HepG2 (cell line): Measurements from ENCODE around the gene CYP17A1. TPM values are rescaled to one million over a fixed set of nuclear protein-coding genes. Genes with fewer than 3 reads are reported as not detected.

ENCODE experiments used
- ATAC-seq: fragments of 200-7000 bp; cut with Tn5 transposase; 3 replicates; pipeline ENCODE4 v1.9.1; 2020; ENCODE audit warnings: mild to moderate bottlenecking, moderate library complexity
- BruUV-seq: library from RNA; stranded (reverse); fragments of 400-500 nt; replicated peaks from 2 replicates; lab custom pipeline; 2021; lab: Mats Ljungman, UMichigan
- CTCF ChIA-PET: fragments of 300-600 bp; formaldehyde crosslinking; extraction: SDS; loops from one replicate; lab custom pipeline; 2021; ENCODE audit warnings: low total read pairs, inconsistent platforms, low intra/inter-chr PET ratio; lab: Yijun Ruan, JAX
- POLR2A ChIA-PET: fragments of 350-600 bp; sonication (Branson Sonifier 250); formaldehyde crosslinking; loops from one replicate; lab custom pipeline; 2020; ENCODE audit warnings: antibody characterized with exemption, inconsistent platforms; lab: Yijun Ruan, JAX
- DNase-seq: peaks from one replicate; pipeline ENCODE4 v3.0.0-alpha.2; 2015; ENCODE audit warnings: low spot score
- FAIRE-seq: peaks from 3 replicates; lab custom pipeline; 2011; peaks lifted over from hg19 to GRCh38; lab: Jason Lieb, UNC
- H2AFZ ChIP-seq: one replicate; pipeline ENCODE4 v1.6.1; 2011; ENCODE audit warnings: low read length, inconsistent platforms
- H3K27ac ChIP-seq: fragments of 300-600 bp; 3 replicates; pipeline ENCODE4 v1.8.0; 2011; ENCODE audit warnings: mixed run types, mild to moderate bottlenecking, mixed read lengths, low read length, inconsistent platforms; ENCODE audit not compliant: insufficient read depth; ENCODE audit errors: extremely low read length
- H3K27me3 ChIP-seq, 2 experiments: fragments of 200-600 bp in 1 of 2; 2 replicates in 1 of 2; 3 replicates in 1 of 2; pipeline versions ENCODE4 v1.6.0 to v1.8.0; 2011; ENCODE audit warnings: low read length in 2 of 2, mild to moderate bottlenecking in 2 of 2, moderate library complexity in 2 of 2, inconsistent platforms in 1 of 2; ENCODE audit not compliant: insufficient read depth in 2 of 2, control insufficient read depth in 1 of 2
- H3K36me3 ChIP-seq, 2 experiments: fragments of 200-600 bp in 1 of 2; replicated peaks in 1 of 2; 2 replicates in 1 of 2; 3 replicates in 1 of 2; pipeline versions ENCODE4 v1.5.1 to v1.8.0; 2011; ENCODE audit warnings: low read length in 2 of 2, inconsistent platforms in 1 of 2; ENCODE audit not compliant: insufficient read depth in 2 of 2, control insufficient read depth in 1 of 2
- H3K4me1 ChIP-seq: 2 replicates; pipeline ENCODE4 v1.5.1; 2012; ENCODE audit warnings: low read length, inconsistent platforms; ENCODE audit not compliant: insufficient read depth
- H3K4me2 ChIP-seq: 2 replicates; pipeline ENCODE4 v1.6.0; 2011; ENCODE audit warnings: low read depth, low read length, inconsistent platforms
- H3K4me3 ChIP-seq, 3 experiments: fragments of 200-600 bp in 1 of 3; sonication (generic), shearing (Covaris generic) in 1 of 3; replicated peaks in 1 of 3; 2 replicates each; pipeline ENCODE4 v1.5.1; 2011 to 2016; ENCODE audit warnings: low read length in 3 of 3, inconsistent platforms in 2 of 3, low read depth in 2 of 3, mild to moderate bottlenecking in 2 of 3, control low read depth in 1 of 3, mixed read lengths in 1 of 3; ENCODE audit not compliant: insufficient read depth in 1 of 3
- H3K79me2 ChIP-seq: one replicate; pipeline ENCODE4 v1.6.1; 2011; ENCODE audit warnings: low read length, inconsistent platforms; ENCODE audit not compliant: insufficient read depth
- H3K9ac ChIP-seq: 2 replicates; pipeline ENCODE4 v1.6.0; 2011; ENCODE audit warnings: mild to moderate bottlenecking, low read depth, low read length, inconsistent platforms; ENCODE audit not compliant: insufficient read depth
- H3K9me3 ChIP-seq: 2 replicates; pipeline ENCODE4 v1.5.1; 2012; ENCODE audit warnings: mild to moderate bottlenecking, low read length
- H4K20me1 ChIP-seq: 2 replicates; pipeline ENCODE4 v1.6.0; 2011; ENCODE audit warnings: inconsistent platforms, mild to moderate bottlenecking, low read length, moderate library complexity; ENCODE audit not compliant: insufficient read depth
- ATF2 ChIP-seq: sonication (generic); formaldehyde crosslinking; IDR thresholded peaks from 2 replicates; pipeline ENCODE4 v1.4.0; 2020; ENCODE audit warnings: missing genetic modification reagents
- CBX2 ChIP-seq, 2 experiments: fragments of 200-600 bp in 1 of 2; sonication (generic); formaldehyde crosslinking in 1 of 2; IDR thresholded peaks; 2 replicates each; pipeline versions ENCODE4 v1.7.0 to v1.8.1; 2018 to 2022; ENCODE audit warnings: low read depth in 2 of 2, low read length in 1 of 2, mild to moderate bottlenecking in 1 of 2, missing genetic modification reagents in 1 of 2
- CHD2 ChIP-seq: IDR thresholded peaks from 2 replicates; pipeline ENCODE4 v1.6.1; 2011; ENCODE audit warnings: low read depth, low read length, improper control_type of control experiment
- IKZF1 ChIP-seq: fragments of 450-650 bp; IDR thresholded peaks from 2 replicates; pipeline ENCODE4 v1.7.1; 2016
- JUNB ChIP-seq: sonication (generic); formaldehyde crosslinking; IDR thresholded peaks from 2 replicates; pipeline ENCODE4 v1.8.0; 2022; ENCODE audit warnings: missing genetic modification reagents, mild to moderate bottlenecking, borderline replicate concordance
- MEF2D ChIP-seq: sonication (generic); formaldehyde crosslinking; IDR thresholded peaks from 2 replicates; pipeline ENCODE4 v1.5.1; 2020; ENCODE audit warnings: mild to moderate bottlenecking, missing genetic modification reagents
- NFE2L2 ChIP-seq: fragments of 150-350 bp; IDR thresholded peaks from 2 replicates; pipeline ENCODE4 v1.6.1; 2014; ENCODE audit warnings: low read length
- NR2F1 ChIP-seq, 2 experiments: fragments of 450-650 bp in 1 of 2; formaldehyde crosslinking in 1 of 2; IDR thresholded peaks; 2 replicates each; pipeline versions ENCODE4 v1.5.0 to v1.6.1; 2016 to 2020; ENCODE audit warnings: mild to moderate bottlenecking in 1 of 2, missing compliant biosample characterization in 1 of 2, missing genetic modification reagents in 1 of 2, moderate library complexity in 1 of 2
- PHF20 ChIP-seq: sonication (generic); formaldehyde crosslinking; IDR thresholded peaks from 2 replicates; pipeline ENCODE4 v1.5.0; 2020; ENCODE audit warnings: mild to moderate bottlenecking, missing genetic modification reagents
- POLR2G ChIP-seq: fragments of 200-400 bp; formaldehyde crosslinking; IDR thresholded peaks from 2 replicates; pipeline ENCODE4 v1.6.1; 2018; ENCODE audit warnings: mild to moderate bottlenecking, low read depth, low read length, moderate library complexity
- PTBP1 ChIP-seq: fragments of 200-400 bp; formaldehyde crosslinking; IDR thresholded peaks from 2 replicates; pipeline ENCODE4 v1.6.1; 2018; ENCODE audit warnings: low read length, low read depth; ENCODE audit not compliant: poor library complexity, severe bottlenecking
- RBAK ChIP-seq: sonication (generic); formaldehyde crosslinking; IDR thresholded peaks from 2 replicates; pipeline ENCODE4 v1.5.1; 2020; ENCODE audit warnings: mild to moderate bottlenecking, missing genetic modification reagents
- RBM22 ChIP-seq: fragments of 200-400 bp; formaldehyde crosslinking; optimal IDR thresholded peaks from 2 replicates; pipeline ENCODE3; 2017; ENCODE audit warnings: mild to moderate bottlenecking, low read length, moderate library complexity
- SOX5 ChIP-seq: IDR thresholded peaks from 2 replicates; pipeline ENCODE4 v1.6.1; 2016; ENCODE audit warnings: borderline replicate concordance
- TRIM24 ChIP-seq: sonication (generic); formaldehyde crosslinking; IDR thresholded peaks from 2 replicates; pipeline ENCODE4 v1.8.0; 2022; ENCODE audit warnings: mild to moderate bottlenecking, missing genetic modification reagents
- ZNF432 ChIP-seq: sonication (generic); formaldehyde crosslinking; IDR thresholded peaks from 2 replicates; pipeline ENCODE4 v1.5.0; 2020; ENCODE audit warnings: missing genetic modification reagents, mild to moderate bottlenecking, borderline replicate concordance
- ZNF672 ChIP-seq: sonication (generic); formaldehyde crosslinking; IDR thresholded peaks from 2 replicates; pipeline ENCODE4 v1.8.1; 2022; ENCODE audit warnings: missing genetic modification reagents
- WGBS: methylation state at CpG from one replicate; pipeline ENCODE4 v1.1.6; 2017; ENCODE audit warnings: low lambda C conversion rate; 5-methylcytosine and 5-hydroxymethylcytosine counted together
- in situ Hi-C: cut with HindIII; loops from 2 replicates; pipeline ENCODE4 v1.10.0; 2017; ENCODE audit warnings: low pct_unique_long_range_greater_than_20kb; ENCODE audit not compliant: extremely low pct_ligation_motif_present
- intact Hi-C: fragments of 100-400 bp; cut with micrococcal nuclease; formaldehyde crosslinking; loops from one replicate; pipeline ENCODE4 v1.10.0; 2022; ENCODE audit not compliant: unreplicated experiment
- polyA plus RNA-seq, 8 experiments: library from polyadenylated mRNA; depleted of rRNA in 3 of 8; stranded (reverse) in 7 of 8; unstranded in 1 of 8; fragments of >200 nt; fragmentation: Illumina TruSeq in 4 of 8; extraction: Trizol in 4 of 8; gene quantifications; 2 replicates each; pipeline versions ENCODE4 v1.2.1 to v1.2.3, GENCODE V29; 2011 to 2016; ENCODE audit warnings: low read depth in 4 of 8, missing spikeins in 1 of 8, mixed read lengths in 1 of 8; ENCODE audit not compliant: insufficient read depth in 1 of 8
- total RNA-seq, 5 experiments: library from RNA; depleted of rRNA; stranded (reverse); fragments of >200 nt; fragmentation: Illumina TruSeq; extraction: Trizol; gene quantifications; 2 replicates each; pipeline ENCODE4 v1.2.3, GENCODE V29; 2016; ENCODE audit warnings: low read depth in 1 of 5
- TF ChIP-seq, protein P1 (sequence below): sonication (generic); formaldehyde crosslinking; IDR thresholded peaks from 2 replicates; pipeline ENCODE4 v1.4.0; 2020; ENCODE audit warnings: missing genetic modification reagents
- TF ChIP-seq, protein P2 (sequence below): sonication (generic); formaldehyde crosslinking; IDR thresholded peaks from 2 replicates; pipeline ENCODE4 v1.4.0; 2020; ENCODE audit warnings: low read depth, mild to moderate bottlenecking, missing genetic modification reagents

The CYP17A1 gene
- total and polyA plus RNA-seq, 2 of the 13 experiments (the other 11 are each of a cell fraction or from before 2014, with no cell fraction given): 0.13 to 1.1 TPM

DNA sequence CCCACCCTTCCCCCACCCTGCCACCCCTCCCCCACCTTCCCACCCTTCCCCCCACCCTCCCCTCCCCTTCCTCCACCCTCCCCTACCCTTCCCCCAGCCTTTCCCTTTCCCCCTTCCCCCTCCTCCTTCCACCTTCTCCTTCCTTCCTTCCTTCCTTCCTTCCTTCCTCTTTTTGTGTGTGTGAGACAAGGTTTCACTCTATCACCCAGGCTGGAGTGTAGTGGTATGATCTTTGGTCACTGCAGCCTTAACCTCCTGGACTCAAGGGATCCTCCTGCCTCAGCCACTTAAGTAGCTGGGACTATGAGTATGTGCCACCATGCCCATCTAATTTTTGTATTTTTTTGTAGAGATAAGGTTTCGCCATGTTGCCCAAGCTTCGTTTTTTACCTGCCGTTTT, 35.2 kb downstream of the CYP17A1 start:
- H3K27ac ChIP-seq: no peak overlapping the region
- POLR2A ChIA-PET: interaction anchor here (0.7 kb wide), 1 partner anchor 28 kb away, joined by 3 read pairs; no protein-coding TSS in a partner anchor

More for the DNA sequence above, 35.2 kb downstream of the CYP17A1 start:
- DNase-seq (no peak), ATAC-seq (no peak), FAIRE-seq (no peak)
- in situ Hi-C loops: no loop called here
- Histone ChIP-seq H3K36me3 (peaks cover 5 to 7% of the 10 kb centered on the region in 2 experiments; a peak in 3 of 5 replicates), H3K4me3 (no peak overlapping the region), H3K4me1 (peaks cover 30% of the 10 kb centered on the region), H3K79me2 (no peaks in the 10 kb centered on the region), H2AFZ (no peak overlapping the region), H3K4me2 (no peak overlapping the region), H3K9ac (no peak overlapping the region), H4K20me1 (no peaks in the 10 kb centered on the region), H3K27me3 (no peaks in the 10 kb centered on the region), H3K9me3 (no peaks in the 10 kb centered on the region)
- CTCF ChIA-PET: no interaction called here
- no TSS peak for BruUV-seq
- TF ChIP-seq PHF20 (CRISPR knock-in tag) (no peak), ZNF432 (no peak), RBM22 (no peak), ATF2 (CRISPR knock-in tag) (no peak), CBX2 (IDR thresholded peaks at IDR 0.05; ENCODE audit: low read depth, low read length) (no peak), CBX2 (CRISPR knock-in tag; IDR thresholded peaks at IDR 0.05; ENCODE audit: low read depth) (no peak), CHD2 (no peak), NFE2L2 (no peak), RBAK (CRISPR knock-in tag) (no peak), MEF2D (CRISPR knock-in tag) (no peak), PTBP1 (no peak), ZNF672 (CRISPR knock-in tag) (no peak), POLR2G (no peak), TRIM24 (no peak), JUNB (CRISPR knock-in tag) (no peak), NR2F1 (CRISPR knock-in tag; IDR thresholded peaks at IDR 0.05) (no peak), IKZF1 (no peak), SOX5 (no peak)
- TF ChIP-seq, protein P1, sequence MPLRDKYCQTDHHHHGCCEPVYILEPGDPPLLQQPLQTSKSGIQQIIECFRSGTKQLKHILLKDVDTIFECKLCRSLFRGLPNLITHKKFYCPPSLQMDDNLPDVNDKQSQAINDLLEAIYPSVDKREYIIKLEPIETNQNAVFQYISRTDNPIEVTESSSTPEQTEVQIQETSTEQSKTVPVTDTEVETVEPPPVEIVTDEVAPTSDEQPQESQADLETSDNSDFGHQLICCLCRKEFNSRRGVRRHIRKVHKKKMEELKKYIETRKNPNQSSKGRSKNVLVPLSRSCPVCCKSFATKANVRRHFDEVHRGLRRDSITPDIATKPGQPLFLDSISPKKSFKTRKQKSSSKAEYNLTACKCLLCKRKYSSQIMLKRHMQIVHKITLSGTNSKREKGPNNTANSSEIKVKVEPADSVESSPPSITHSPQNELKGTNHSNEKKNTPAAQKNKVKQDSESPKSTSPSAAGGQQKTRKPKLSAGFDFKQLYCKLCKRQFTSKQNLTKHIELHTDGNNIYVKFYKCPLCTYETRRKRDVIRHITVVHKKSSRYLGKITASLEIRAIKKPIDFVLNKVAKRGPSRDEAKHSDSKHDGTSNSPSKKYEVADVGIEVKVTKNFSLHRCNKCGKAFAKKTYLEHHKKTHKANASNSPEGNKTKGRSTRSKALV (CRISPR knock-in tag): no peak
- TF ChIP-seq, protein P2, sequence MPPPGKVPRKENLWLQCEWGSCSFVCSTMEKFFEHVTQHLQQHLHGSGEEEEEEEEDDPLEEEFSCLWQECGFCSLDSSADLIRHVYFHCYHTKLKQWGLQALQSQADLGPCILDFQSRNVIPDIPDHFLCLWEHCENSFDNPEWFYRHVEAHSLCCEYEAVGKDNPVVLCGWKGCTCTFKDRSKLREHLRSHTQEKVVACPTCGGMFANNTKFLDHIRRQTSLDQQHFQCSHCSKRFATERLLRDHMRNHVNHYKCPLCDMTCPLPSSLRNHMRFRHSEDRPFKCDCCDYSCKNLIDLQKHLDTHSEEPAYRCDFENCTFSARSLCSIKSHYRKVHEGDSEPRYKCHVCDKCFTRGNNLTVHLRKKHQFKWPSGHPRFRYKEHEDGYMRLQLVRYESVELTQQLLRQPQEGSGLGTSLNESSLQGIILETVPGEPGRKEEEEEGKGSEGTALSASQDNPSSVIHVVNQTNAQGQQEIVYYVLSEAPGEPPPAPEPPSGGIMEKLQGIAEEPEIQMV (CRISPR knock-in tag): no peak
- intact Hi-C loops: no loop called here
- WGBS: 74% methylated on average over 3 of the region's 3 CpGs
